T-helper 2 cell treated with Interferon-gamma antibody and Interleukin-4, amounts not matched to agents 100 ng/mL and 5 ng/mL, for 36 hours (primary cell): ENCODE data around the gene FOXS1. TPM values are rescaled to one million over a fixed set of nuclear protein-coding genes. Genes with fewer than 3 reads are reported as not detected.
"Not testable (repeated sequence)": the region's sequence is repeated elsewhere in the genome, so short reads cannot be mapped to it uniquely, and the experiment has no call there.

Experiments used
- intact Hi-C: fragments of 100-400 bp; cut with micrococcal nuclease; formaldehyde crosslinking; loops from one replicate; pipeline ENCODE4 v1.15.1; 2023
- total RNA-seq: library from RNA; stranded (reverse); gene quantifications from 2 replicates; pipeline ENCODE4 v1.2.3, GENCODE V29; 2022

The FOXS1 gene
- total RNA-seq, 1 donor from 2014 or later: not detected

DNA sequence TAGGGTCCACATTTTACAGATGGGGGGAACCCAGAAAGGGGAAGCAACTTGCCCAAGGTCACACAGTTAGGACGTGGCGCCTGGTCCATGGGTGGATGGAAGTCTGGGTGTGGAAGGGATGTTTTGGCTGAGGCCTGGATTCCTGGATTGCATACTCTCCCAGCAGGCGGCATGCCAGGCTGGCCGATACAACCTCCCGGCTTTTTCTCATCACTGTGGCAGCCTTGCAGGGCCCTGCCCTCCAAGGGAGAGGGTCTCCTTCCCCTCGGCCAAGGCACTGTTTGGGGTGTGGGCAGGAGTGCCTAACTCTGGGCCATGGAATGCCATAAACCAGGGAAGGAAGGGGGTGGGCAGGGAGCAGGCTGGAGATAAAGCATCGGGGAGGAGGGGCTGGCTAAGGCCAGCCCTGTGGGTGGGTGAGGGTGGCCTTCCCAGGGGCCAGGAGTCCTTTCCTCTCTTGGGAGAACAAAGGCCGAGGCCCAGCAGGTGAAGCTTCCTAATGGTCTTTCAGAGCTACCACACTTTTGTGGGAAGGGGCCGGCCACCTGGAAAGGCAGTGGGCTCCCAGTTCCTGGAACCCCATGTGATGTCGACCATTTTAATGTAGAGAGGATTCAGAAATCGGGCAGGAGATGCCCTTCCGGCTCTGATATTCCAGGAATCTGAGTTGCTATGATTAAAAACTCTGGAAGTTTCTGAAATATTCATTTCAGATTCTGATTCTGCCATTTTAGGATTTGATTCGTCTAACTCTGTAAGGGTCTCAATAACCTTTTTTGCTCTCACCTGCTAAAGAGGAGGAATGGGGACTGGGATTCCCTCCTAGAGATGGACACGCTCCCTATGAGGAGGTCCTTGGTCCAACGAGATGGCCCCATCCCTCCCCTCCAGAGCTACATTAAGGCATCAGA, 4.2 kb downstream of the FOXS1 start:
- intact Hi-C loops: no loop called here

GRCh38 chr20:31839782-31840487, 5.5 kb downstream of the FOXS1 start:
- intact Hi-C loops: no loop called here

GRCh38 chr20:31838646-31839292, 6.6 kb downstream of the FOXS1 start:
- intact Hi-C loops: no loop called here

DNA sequence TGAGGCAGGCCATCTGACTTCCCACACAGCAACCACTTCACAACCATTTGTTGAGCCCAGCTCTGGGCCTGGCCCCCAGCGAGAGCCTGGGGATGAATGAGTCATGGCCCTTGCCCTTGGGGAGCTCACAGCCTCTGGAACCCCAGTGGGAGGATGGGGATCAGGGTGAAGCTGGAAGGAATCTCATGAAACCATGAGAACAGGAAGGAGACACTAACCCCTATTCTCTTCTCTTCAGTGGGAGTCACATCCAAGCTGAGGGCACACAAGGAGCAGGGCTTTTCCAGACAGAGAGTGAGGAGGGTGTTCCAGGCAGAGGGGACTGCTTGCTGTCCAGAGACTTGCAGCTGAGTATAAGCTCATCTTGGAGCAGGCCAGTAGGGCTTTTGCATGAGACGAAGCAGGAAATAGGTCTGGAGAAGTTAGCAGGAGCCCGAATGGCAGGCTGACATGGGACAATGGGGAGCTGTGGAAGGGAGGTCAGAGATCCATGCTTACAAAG, 7.5 kb downstream of the FOXS1 start:
- intact Hi-C loops: no loop called here

GRCh38 chr20:31836853-31837608, 8.4 kb downstream of the FOXS1 start:
- intact Hi-C loops: no loop called here

DNA sequence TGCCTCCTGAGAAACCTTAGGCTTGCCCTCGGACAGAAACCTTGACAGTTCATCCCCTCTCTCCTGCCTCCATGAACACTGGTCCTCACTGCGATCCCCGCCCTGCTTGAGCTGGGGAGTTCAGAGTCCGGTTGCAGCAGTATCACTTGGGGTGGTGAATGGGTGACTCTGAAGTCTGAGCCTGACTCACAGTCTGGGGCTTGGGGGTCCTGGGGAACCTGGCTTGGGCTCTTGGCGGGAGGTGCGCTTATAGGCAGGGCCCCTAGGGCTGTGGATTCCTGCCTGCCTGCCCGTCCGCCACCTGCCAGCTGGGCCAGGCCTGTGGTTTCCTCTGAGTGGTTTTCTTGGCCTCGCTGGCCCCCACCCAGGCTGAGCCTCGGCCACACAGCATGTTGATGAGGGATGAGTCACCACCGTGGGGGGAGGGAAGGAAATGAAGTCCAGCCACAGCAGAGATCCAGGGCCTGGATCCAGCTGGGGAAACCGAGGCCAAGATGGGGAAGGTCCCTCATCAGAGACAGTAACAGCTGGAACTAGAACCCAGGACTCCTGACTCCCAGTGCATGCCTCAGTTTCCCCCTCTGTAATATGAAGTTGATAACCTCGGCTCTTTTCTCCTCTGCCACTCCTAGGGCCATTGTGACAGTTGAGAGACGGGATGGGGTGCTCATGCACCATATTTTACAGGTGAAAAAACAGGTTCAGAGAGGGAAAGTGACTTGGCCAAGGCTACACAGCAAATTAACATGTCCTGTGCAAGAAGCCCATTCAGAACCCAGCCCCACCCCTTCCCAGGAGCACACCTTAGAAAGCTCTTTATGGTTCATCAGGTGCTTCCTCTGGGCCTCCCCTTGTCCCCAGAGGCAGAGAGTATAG, 9.2 kb downstream of the FOXS1 start:
- intact Hi-C loops: no loop called here

DNA sequence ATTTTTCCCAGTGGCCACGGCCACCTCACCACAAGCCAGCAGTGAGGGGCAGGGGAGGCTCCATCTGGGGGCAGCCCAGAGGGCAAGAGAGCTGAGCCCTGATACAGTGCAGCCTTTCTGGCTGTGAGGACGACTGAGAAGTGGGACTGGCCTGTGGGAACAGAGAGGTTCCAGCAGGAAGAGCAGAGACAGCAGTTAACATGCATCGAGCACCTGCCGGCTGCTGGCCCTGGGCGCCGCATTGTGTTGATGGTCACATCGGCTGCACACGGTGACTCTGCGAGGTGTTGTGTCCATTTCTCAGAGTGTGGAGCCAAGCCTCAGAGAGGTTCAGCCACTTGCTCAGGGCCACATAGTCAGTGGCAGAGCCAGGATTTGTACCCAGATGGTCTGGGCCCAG, 9.8 kb downstream of the FOXS1 start:
- intact Hi-C loops: no loop called here

DNA sequence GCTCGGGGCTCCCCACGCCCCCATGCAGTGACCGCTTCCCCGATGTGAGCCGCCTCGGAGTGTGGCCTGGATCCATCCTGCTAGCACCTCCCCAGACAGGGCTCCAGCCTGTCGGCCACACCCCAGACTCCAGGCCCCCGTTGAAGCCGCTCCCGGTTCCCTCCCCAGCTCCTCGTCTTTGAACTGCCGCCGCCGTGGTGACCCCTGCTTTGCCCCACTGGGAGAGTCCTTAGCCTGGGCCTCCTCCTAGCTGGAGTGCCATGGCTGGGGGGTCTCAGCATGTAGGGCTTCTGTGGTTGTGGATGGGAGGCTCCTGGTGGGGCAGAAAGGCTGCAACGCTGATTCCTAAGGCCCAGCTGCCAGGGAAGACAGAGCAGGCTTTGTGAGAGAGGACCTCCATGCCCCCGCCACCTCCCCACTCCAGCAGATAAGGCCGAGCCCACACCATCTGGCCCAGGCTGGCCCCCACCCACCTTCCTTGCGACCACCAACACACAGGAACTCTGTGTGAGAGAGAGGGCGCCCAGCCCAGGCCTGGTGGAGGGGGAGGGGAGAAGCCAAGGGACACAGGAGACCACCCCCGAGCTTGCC, 11.4 kb downstream of the FOXS1 start:
- intact Hi-C loops: no loop called here

- intact Hi-C loops: no loop called here
Observed at GRCh38 chr20:31833130-31833930, 12.1 kb downstream of the FOXS1 start.

DNA sequence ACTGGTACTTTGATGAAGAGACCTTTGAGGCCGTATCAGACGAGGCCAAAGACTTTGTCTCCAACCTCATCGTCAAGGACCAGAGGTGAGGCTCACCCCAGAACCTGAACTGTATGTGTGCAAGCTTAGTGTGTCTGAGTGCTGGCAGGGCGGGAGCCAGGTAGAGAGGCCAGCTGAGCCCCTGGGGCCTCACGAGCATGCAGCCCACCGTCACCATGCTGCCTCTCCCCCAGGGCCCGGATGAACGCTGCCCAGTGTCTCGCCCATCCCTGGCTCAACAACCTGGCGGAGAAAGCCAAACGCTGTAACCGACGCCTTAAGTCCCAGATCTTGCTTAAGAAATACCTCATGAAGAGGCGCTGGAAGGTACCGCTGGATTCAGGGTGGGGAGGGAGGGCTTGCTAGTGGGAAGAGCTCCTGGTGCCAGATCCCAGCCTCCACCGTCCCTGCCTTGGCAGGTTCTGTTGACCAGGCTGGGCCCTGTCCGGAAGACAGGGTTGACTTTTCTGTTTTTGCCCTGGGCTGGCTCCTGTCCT, 13.6 kb downstream of the FOXS1 start:
- intact Hi-C loops: no loop called here

DNA sequence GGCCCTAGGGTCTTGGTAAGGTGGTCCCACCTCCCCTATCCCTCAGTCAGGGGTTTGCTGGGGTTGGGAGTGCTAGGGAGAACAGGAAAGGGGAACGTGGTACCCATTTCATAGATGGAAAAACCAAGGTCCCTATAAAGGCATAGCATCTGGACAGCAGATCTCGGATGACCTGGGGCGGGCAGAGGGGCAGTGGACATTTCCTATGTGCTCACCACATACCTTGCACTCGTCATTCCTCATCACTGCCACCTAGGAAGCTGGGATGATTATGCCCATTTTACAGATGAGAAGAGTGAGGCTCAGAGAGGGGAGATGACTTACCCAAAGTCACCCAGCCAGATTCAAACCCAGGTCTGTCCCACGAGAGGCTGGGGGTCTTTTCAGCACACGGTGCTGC, 14.2 kb downstream of the FOXS1 start:
- intact Hi-C loops: no loop called here

- intact Hi-C loops: no loop called here
Observed at GRCh38 chr20:31830406-31830981, 14.9 kb downstream of the FOXS1 start.

DNA sequence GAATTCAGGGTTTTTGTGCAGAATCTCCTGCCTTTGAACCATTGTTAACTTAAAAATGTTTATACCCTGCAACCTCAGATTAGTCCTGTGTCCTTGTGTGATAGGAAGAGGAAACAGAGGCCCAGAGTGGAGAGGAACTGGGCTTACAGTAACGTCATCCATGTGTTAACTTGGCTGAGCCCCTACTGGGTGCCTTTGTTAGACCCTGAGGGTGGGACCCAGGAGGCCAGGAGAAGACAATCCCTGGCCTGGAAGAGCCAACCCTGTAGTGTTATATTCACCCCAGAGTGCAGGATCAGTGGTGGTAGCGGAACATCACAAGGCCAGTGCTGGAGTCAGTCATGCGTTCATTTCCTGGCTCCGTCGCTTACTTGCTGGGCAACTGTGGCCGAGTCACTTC, 15.7 kb downstream of the FOXS1 start:
- intact Hi-C loops: no loop called here

GRCh38 chr20:31828016-31828415, 17.4 kb downstream of the FOXS1 start:
- intact Hi-C loops: not testable (repeated sequence)

GRCh38 chr20:31827059-31827458, 18.3 kb downstream of the FOXS1 start:
- intact Hi-C loops: no loop called here

- intact Hi-C loops: no loop called here
Observed at GRCh38 chr20:31826074-31826473, 19.3 kb downstream of the FOXS1 start.

DNA sequence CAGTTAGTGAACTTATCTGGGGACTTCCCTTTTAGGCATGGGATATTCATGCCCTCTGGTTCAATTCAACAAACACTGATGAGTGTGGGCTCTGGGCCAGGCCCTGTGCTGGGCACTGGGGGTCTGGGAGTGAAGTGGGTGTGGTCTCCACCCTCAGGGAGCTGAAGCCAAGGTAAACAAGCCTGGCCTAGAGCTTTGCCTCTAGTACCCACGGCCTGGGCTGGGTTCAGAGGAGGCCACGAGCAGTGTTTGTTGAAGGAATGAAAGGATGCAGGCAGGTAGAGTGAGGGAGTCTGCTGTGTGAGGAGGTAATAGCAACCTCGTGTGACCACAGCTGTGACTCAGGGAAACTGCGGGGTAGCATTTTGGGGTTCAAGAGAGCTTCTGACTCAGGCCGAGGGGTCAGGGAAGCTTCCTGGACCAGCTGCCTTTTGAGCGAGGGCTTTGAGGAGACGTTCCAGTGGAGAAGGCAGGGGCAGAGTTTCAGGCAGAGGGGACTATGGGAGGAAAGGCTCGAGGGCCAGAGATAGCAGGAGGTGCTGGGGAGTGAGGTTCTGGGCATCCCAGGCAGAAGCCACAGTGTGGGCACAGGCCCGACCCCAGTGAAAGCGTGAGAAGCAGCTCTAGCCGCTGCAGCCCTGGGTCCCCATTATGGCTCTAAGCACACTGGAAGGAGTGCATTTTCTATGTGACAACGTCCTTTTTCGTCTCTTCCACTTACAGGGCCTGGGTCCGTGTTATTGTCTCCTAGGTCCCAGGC, 20.7 kb downstream of the FOXS1 start:
- intact Hi-C loops: no loop called here

DNA sequence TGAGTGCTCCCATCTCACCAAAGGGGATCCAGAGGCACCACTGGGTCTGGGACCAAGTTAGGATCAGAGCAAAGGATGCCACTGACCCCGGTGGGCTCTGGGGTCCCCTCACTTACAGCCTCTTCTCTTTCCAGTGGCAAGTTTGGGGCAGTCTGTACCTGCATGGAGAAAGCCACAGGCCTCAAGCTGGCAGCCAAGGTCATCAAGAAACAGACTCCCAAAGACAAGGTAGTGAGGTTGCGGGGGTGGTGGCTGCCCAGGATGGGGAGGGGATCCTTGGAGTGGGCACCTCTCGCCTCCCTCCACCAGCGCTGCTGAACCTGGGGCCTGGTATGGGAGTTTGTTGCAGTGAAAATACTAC, 21.3 kb downstream of the FOXS1 start:
- intact Hi-C loops: no loop called here
